ENCODE data around the gene COA8. TPM values are rescaled to one million over a fixed set of nuclear protein-coding genes. Genes with fewer than 3 reads are reported as not detected.

The COA8 gene
- total and polyA plus RNA-seq, 11 donors = 30.6 to 109 (median 45.9) TPM

DNA sequence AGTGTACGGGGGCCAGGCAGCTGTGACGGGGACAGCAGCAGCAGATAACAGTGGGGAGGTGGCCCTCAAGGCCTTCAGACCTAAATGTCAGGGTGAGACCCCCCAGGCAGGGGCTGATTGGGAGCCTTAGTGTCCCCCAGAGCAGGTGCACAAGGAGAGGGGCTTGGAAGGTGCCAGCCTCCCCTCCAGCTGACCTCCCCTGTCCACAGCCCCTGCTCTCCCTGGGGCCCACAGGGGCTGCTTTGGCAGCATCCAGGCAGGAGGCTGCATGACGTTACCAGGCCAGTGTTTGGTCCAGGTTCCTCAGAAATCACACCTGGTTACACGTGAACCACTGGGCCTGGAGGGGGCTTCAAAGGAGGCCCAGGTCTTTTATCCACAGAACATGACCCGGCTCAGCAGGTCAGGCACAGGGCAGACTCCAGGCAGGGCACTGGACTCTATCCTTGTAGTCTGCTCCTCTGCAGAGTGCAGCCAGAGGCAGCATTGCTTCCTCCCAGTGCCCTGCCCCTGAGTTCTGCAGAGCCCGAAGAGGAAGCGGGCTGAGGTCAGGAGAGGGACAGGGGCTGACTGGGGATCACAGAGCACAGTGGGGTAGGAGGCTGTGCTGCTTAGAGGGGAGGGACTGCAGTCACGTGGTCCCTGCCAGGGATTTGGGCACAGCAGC is 36.4 kb upstream of the COA8 start:
- Histone ChIP-seq H3K27me3 (peaks cover 0 to 28% (median 0%) of the 10 kb centered on the region in 9 donors), H3K27ac (peak overlapping the region in 10 of 12 donors; percentile 10 to 96 (median 46)), H3K4me1 (peaks cover 3 to 79% (median 48%) of the 10 kb centered on the region in 12 donors), H3K9me3 (no peaks in the 10 kb centered on the region), H3K4me3 (no peak overlapping the region), H3K36me3 (peaks cover 0 to 6% (median 0%) of the 10 kb centered on the region in 9 donors)
- ATAC-seq = no peak
- TF ChIP-seq POLR2A (IDR thresholded peaks at IDR 0.05) = no peak
- TF ChIP-seq, protein P1, sequence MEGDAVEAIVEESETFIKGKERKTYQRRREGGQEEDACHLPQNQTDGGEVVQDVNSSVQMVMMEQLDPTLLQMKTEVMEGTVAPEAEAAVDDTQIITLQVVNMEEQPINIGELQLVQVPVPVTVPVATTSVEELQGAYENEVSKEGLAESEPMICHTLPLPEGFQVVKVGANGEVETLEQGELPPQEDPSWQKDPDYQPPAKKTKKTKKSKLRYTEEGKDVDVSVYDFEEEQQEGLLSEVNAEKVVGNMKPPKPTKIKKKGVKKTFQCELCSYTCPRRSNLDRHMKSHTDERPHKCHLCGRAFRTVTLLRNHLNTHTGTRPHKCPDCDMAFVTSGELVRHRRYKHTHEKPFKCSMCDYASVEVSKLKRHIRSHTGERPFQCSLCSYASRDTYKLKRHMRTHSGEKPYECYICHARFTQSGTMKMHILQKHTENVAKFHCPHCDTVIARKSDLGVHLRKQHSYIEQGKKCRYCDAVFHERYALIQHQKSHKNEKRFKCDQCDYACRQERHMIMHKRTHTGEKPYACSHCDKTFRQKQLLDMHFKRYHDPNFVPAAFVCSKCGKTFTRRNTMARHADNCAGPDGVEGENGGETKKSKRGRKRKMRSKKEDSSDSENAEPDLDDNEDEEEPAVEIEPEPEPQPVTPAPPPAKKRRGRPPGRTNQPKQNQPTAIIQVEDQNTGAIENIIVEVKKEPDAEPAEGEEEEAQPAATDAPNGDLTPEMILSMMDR (IDR thresholded peaks at IDR 0.05) = no peak
- intact Hi-C loops (cut with DNase I) = no loop called here
- DNase-seq = no peak
- 68 to 75% (median 73%) methylated on average over 6 to 8 of the region's 8 CpGs for WGBS, 4 donors

DNA sequence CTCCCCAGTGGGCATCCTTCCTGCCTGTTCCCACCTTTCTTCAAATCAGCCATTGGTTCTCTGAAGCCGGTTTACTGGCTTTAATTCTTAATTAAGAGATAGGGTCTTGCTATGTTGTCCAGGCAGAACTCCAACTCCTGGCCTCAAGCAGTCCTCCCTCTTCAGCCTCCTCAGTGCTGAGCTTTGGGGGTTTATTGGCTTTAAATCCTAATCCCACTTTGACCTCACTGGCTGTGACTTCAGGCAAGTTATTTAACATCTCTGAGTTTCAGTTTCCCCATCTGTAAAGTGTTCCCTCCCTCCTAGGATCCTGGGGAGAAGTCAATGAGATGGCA is 35.9 kb upstream of the COA8 start:
- WGBS, 4 donors = 82 to 100% (median 85%) methylated on average over 1 of the region's 1 CpG
- H3K4me1 ChIP-seq = peaks cover 3 to 76% (median 43%) of the 10 kb centered on the region in 12 donors
- DNase-seq (no peak), ATAC-seq (no peak)
- peaks cover 0 to 23% (median 0%) of the 10 kb centered on the region in 9 donors for H3K27me3 ChIP-seq
- H3K4me3 ChIP-seq = no peak overlapping the region
- intact Hi-C loops (cut with DNase I) = no loop called here
- no peaks in the 10 kb centered on the region for H3K9me3 ChIP-seq
- peak overlapping the region in 4 of 12 donors; percentile 91 to 96 (median 94) for H3K27ac ChIP-seq
- TF ChIP-seq, protein P1 (IDR thresholded peaks at IDR 0.05) = no peak
- no peak for TF ChIP-seq POLR2A (IDR thresholded peaks at IDR 0.05)
- H3K36me3 ChIP-seq = peaks cover 0 to 6% (median 0%) of the 10 kb centered on the region in 9 donors

DNA sequence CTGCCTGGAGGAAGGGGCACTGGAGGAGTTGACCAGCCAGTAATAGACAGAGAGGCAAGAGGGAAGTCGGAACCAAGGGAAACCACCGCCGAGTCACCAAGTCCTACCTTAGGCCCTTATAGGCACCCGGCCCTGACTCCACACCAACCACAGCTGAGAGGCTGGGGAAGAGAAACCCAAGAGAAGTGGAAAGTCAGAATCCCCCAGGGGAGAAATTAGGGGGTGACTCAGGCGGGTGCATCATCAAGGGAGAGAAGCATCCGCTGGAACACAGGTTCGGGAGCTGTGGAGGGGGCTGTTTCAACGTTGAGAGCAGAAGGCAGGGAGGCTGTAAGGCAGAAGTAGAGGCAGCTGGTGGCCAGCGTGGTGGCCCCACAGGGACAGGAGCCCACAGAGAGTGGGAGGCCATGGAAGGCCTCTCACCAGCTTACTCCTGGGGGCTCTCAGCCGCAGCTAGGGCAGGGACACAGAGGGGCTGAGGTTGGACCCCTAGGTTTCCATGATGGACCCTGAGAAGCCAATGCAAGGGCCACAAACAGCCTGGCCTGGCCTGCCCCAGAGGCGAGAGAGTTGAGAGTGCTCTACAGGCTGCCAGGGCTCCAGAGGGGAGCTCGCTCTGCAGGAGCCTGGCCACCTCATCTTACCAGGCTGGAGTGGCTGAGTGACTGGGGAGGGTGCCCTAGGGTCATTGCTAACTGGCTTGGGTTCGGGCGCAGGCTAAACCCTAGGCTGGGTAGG is 35.2 kb upstream of the COA8 start:
- H3K9me3 ChIP-seq = no peaks in the 10 kb centered on the region
- TF ChIP-seq POLR2A (IDR thresholded peaks at IDR 0.05) = no peak
- TF ChIP-seq, protein P1 (IDR thresholded peaks at IDR 0.05) = no peak
- DNase-seq (no peak), ATAC-seq (peak in 3 of 4 donors; percentile 0 to 3 (median 1))
- H3K36me3 ChIP-seq = peaks cover 0 to 7% (median 0%) of the 10 kb centered on the region in 9 donors
- peak overlapping the region in 8 of 12 donors; percentile 66 to 100 (median 88) for H3K4me3 ChIP-seq
- WGBS, 4 donors = 78 to 87% (median 80%) methylated on average over 12 to 14 of the region's 14 CpGs
- H3K27me3 ChIP-seq = peaks cover 0 to 17% (median 0%) of the 10 kb centered on the region in 9 donors
- intact Hi-C loops (cut with DNase I) = no loop called here
- H3K4me1 ChIP-seq = peaks cover 3 to 71% (median 39%) of the 10 kb centered on the region in 12 donors
- H3K27ac ChIP-seq = peak overlapping the region; percentile 82 to 98 (median 95)

DNA sequence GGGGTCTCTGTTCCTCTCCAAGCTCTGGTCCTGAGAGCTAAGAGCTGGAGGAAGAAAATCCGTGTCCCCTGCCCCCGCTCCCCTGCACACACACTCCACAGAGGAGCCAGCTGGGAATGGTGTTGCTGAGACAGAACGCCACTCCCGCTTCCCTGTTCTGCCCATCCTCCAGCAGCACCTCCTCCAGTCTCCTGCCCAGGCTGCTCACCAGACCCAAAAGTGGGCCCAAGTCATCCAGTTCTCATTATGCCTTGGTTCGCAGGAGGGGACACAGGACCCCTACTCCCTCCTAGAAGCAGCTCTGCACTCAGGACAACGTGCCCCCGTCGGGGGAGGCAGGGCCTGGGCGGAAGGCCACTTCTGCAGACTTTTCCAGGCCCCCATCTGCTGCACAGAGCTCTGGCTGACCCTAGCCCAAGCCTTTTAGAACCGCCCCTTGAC is 34.6 kb upstream of the COA8 start:
- no peaks in the 10 kb centered on the region for H3K9me3 ChIP-seq
- ATAC-seq (peak; percentile 27 to 64 (median 36)), DNase-seq (peak in 2 of 5 donors; percentile 57 to 63)
- no peak for TF ChIP-seq POLR2A (IDR thresholded peaks at IDR 0.05)
- TF ChIP-seq, protein P1 (IDR thresholded peaks at IDR 0.05) = no peak
- WGBS, 4 donors = 25 to 47% (median 35%) methylated on average over 4 to 10 of the region's 10 CpGs
- H3K27ac ChIP-seq = peak overlapping the region; percentile 82 to 98 (median 95)
- H3K4me1 ChIP-seq = peaks cover 3 to 65% (median 34%) of the 10 kb centered on the region in 12 donors
- H3K27me3 ChIP-seq = peaks cover 0 to 11% (median 0%) of the 10 kb centered on the region in 9 donors
- H3K4me3 ChIP-seq = peak overlapping the region; percentile 66 to 100 (median 86)
- H3K36me3 ChIP-seq = peaks cover 0 to 13% (median 3%) of the 10 kb centered on the region in 9 donors
- intact Hi-C loops (cut with DNase I) = no loop called here

All from heart left ventricle (tissue), 16 donors.